Breast epithelium (tissue), 4 donors: Measurements from ENCODE around the gene TRIM47. TPM values are rescaled to one million over a fixed set of nuclear protein-coding genes. Genes with fewer than 3 reads are reported as not detected.

Source experiments
- DNase-seq, 2 donors: peaks; one replicate each; pipeline ENCODE4 v3.0.0-alpha.2; 2019; ENCODE audit warnings: low spot score in 2 of 2
- H3K27ac ChIP-seq, 2 donors: fragments of 200-600 bp; sonication (generic) in 1 of 2; one replicate each; pipeline ENCODE4 v1.5.1; 2016 to 2019; ENCODE audit warnings: mild to moderate bottlenecking in 1 of 2
- H3K27me3 ChIP-seq, 2 donors: fragments of 200-600 bp; sonication (generic) in 1 of 2; one replicate each; pipeline versions ENCODE4 v1.5.1 to v1.6.0; 2017 to 2019; ENCODE audit warnings: control low read depth in 1 of 2, mild to moderate bottlenecking in 1 of 2
- H3K36me3 ChIP-seq: fragments of 200-600 bp; one replicate; pipeline ENCODE4 v1.5.1; 2019
- H3K4me1 ChIP-seq, 2 donors: fragments of 200-600 bp; sonication (generic); one replicate each; pipeline ENCODE4 v1.5.1; 2016 to 2019; ENCODE audit warnings: control low read depth in 1 of 2
- H3K4me3 ChIP-seq, 3 donors: fragments of 200-600 bp; sonication (generic); 1 replicate in 2 of 3; 2 replicates in 1 of 3; pipeline ENCODE4 v1.5.1; 2016 to 2019; ENCODE audit warnings: mild to moderate bottlenecking in 3 of 3, moderate library complexity in 2 of 3
- H3K9me3 ChIP-seq, 2 donors: fragments of 200-600 bp; sonication (generic) in 1 of 2; one replicate each; pipeline ENCODE4 v1.5.1; 2016 to 2019; ENCODE audit warnings: control low read depth in 1 of 2
- POLR2A ChIP-seq: fragments of 450-650 bp; IDR thresholded peaks from one replicate; pipeline ENCODE4 v1.6.1; 2016; ENCODE audit warnings: antibody characterized with exemption, mild to moderate bottlenecking, moderate library complexity
- POLR2AphosphoS5 ChIP-seq, 3 donors: sonication (generic); formaldehyde crosslinking; IDR thresholded peaks; one replicate each; pipeline ENCODE4 v1.6.1; 2017; ENCODE audit warnings: antibody characterized with exemption in 3 of 3
- intact Hi-C: fragments of 100-400 bp; cut with DNase I; formaldehyde crosslinking; loops from one replicate; pipeline ENCODE4 v1.15.1; 2023; ENCODE audit warnings: low total_unique reads
- total RNA-seq, 3 donors: library from RNA; depleted of rRNA; stranded (reverse); fragments of >200 nt; gene quantifications; one replicate each; pipeline ENCODE4 v1.1.0, GENCODE V29; 2016
- TF ChIP-seq, protein P1 (sequence below), 3 donors: fragments of 450-650 bp; IDR thresholded peaks; one replicate each; pipeline ENCODE4 v1.5.1; 2016 to 2017; ENCODE audit warnings: antibody characterized with exemption in 3 of 3, mild to moderate bottlenecking in 3 of 3, moderate library complexity in 3 of 3

TRIM47 gene, protein sequence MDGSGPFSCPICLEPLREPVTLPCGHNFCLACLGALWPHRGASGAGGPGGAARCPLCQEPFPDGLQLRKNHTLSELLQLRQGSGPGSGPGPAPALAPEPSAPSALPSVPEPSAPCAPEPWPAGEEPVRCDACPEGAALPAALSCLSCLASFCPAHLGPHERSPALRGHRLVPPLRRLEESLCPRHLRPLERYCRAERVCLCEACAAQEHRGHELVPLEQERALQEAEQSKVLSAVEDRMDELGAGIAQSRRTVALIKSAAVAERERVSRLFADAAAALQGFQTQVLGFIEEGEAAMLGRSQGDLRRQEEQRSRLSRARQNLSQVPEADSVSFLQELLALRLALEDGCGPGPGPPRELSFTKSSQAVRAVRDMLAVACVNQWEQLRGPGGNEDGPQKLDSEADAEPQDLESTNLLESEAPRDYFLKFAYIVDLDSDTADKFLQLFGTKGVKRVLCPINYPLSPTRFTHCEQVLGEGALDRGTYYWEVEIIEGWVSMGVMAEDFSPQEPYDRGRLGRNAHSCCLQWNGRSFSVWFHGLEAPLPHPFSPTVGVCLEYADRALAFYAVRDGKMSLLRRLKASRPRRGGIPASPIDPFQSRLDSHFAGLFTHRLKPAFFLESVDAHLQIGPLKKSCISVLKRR
- 10 to 100 TPM; 15.4 to 26.1 (median 23.3) TPM for total RNA-seq

DNA sequence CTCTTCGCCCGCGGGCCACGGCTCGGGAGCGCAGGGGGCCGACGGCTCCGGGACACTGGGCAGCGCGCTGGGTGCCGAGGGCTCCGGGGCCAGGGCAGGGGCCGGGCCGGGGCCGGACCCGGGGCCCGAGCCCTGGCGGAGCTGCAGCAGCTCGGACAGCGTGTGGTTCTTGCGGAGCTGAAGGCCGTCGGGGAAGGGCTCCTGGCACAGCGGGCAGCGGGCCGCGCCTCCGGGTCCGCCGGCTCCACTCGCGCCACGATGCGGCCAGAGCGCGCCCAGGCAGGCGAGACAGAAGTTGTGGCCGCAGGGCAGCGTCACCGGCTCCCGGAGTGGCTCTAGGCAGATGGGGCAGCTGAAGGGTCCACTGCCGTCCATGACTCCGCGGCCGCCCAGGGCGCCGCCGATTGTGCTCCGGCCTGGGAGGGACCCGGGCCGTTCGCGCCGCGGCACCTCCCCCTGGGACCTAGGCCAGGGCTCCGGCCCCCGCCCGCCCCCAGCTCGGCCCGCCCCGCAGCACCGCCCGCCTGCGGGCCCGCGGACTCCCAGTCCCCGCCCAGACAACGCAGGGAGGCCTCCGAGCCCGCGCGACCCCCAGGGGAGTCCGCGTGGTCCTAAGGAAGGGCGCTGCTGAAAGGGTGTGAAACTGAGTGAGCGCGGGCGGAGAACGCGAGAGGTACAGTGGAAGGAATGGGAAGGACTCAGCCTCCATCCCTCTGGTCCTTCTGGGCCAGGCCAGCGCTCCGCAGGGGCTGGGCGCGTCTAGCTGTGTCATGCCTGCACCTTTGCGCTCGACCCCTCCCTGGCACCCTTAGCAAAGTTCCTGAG lies at the start of gene TRIM47:
TRIM47 (minus strand) TSS at position 408 of the 825 bp plus-strand sequence; CDS start at position 375, 33 bp downstream.
- Histone ChIP-seq H3K4me3 (peak within 1 kb of the TSS; percentile 58 to 94 (median 63)), H3K27me3 (no peaks in the 10 kb centered on the region), H3K27ac (peak within 1 kb of the TSS; percentile 95 to 97), H3K9me3 (no peaks in the 10 kb centered on the region), H3K36me3 (no peaks in the 10 kb centered on the region), H3K4me1 (peaks cover 10 to 31% of the 10 kb centered on the region in 2 donors)
- peak in 2 of 3 donors; percentile 12 to 30 for TF ChIP-seq POLR2AphosphoS5 (IDR thresholded peaks at IDR 0.05)
- no peak for TF ChIP-seq POLR2A
- TF ChIP-seq, protein P1, sequence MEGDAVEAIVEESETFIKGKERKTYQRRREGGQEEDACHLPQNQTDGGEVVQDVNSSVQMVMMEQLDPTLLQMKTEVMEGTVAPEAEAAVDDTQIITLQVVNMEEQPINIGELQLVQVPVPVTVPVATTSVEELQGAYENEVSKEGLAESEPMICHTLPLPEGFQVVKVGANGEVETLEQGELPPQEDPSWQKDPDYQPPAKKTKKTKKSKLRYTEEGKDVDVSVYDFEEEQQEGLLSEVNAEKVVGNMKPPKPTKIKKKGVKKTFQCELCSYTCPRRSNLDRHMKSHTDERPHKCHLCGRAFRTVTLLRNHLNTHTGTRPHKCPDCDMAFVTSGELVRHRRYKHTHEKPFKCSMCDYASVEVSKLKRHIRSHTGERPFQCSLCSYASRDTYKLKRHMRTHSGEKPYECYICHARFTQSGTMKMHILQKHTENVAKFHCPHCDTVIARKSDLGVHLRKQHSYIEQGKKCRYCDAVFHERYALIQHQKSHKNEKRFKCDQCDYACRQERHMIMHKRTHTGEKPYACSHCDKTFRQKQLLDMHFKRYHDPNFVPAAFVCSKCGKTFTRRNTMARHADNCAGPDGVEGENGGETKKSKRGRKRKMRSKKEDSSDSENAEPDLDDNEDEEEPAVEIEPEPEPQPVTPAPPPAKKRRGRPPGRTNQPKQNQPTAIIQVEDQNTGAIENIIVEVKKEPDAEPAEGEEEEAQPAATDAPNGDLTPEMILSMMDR (IDR thresholded peaks at IDR 0.05) = peak in 1 of 3 donors; percentile 20
- intact Hi-C loops = no loop called here
- peak in 1 of 2 donors; percentile 59 for DNase-seq

DNA sequence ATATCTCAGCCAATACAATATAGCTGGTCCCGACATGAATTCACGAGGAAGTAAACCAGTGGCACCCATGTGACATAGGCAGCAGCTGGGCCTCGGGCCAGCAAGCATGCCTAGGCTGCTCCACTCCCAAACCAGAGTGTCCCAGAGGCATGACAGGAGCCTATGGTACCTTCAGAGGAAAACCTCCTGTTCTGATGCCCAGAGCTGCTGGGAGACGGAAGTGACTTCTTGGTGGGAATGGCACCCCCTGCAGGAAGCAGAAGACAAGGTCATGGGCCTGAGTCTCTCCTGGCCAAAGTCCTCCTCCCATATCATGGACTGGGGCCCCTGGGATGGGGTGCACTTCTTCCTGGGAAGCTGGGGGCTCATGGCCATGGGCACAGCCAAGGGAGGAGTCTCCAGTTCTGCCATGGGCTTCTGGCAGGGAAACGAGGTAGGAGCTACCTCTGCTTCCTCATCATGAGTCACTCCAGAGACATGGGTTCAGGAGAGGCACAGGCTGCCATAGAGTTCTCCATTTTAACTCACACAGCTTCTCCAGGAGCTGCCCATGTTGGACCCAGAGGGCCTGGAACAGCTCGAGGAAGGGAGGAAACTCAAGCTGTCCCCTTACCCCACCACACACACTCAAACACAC lies 49.0 kb upstream of the TRIM47 start:
- intact Hi-C loops = loop anchor here (2.0 kb wide), 1 partner anchor 19 kb away; no protein-coding TSS in a partner anchor
- Histone ChIP-seq H3K4me1 (no peaks in the 10 kb centered on the region), H3K4me3 (no peak overlapping the region), H3K27me3 (no peaks in the 10 kb centered on the region), H3K36me3 (no peaks in the 10 kb centered on the region), H3K27ac (no peak overlapping the region), H3K9me3 (no peaks in the 10 kb centered on the region)
- DNase-seq = peak in 1 of 2 donors; percentile 35
- TF ChIP-seq, protein P1 (IDR thresholded peaks at IDR 0.05) = no peak
- TF ChIP-seq POLR2A = no peak
- TF ChIP-seq POLR2AphosphoS5 (IDR thresholded peaks at IDR 0.05) = no peak

DNA sequence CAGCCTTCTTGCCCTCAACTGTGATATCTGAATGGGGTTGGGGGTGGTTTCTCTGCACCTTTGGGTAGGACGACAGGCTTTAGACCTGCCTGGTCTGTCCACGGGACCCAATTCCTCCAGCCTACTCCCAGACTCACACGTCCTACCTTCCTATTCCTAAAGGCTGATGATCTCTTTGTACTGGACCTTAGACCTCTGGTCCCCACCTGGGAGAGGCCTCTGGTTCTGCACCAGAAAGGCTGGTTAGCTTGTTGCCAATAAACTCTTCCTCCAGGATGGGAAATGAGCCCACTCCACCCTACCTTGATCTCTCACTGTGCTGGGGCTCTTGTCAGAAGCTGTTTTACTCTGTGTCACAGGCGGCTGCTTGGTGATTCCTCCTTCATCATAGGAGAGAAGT lies 48.1 kb upstream of the TRIM47 start:
- DNase-seq = no peak
- Histone ChIP-seq H3K27me3 (no peaks in the 10 kb centered on the region), H3K4me1 (no peaks in the 10 kb centered on the region), H3K9me3 (no peaks in the 10 kb centered on the region), H3K36me3 (no peaks in the 10 kb centered on the region), H3K27ac (no peak overlapping the region), H3K4me3 (no peak overlapping the region)
- intact Hi-C loops = loop anchor here (2.0 kb wide), 1 partner anchor 20 kb away; no protein-coding TSS in a partner anchor
- TF ChIP-seq, protein P1 (IDR thresholded peaks at IDR 0.05) = no peak
- TF ChIP-seq POLR2A (no peak), POLR2AphosphoS5 (IDR thresholded peaks at IDR 0.05) (no peak)

DNA sequence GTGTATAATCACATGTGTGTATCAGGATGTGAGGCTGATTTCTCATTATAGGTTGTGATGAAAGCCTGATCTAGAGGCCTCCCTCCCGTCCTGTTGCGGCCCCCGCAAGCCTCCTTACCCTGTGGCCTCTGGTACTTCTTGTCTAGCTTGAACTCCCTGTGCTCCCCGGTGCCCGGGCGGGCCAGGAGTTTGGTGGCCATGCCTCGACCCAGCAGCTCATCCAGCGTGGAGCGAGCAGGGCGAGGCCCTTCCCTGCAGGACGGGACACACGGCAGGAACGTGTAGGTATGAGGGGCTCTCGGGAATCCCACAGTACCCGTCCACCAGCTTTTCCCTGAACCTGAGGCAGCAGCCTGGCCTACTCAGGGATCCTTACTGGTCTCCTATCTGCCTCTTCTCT lies 47.5 kb upstream of the TRIM47 start:
- Histone ChIP-seq H3K4me3 (no peak overlapping the region), H3K36me3 (no peaks in the 10 kb centered on the region), H3K27ac (no peak overlapping the region), H3K9me3 (no peaks in the 10 kb centered on the region), H3K4me1 (no peaks in the 10 kb centered on the region), H3K27me3 (no peaks in the 10 kb centered on the region)
- DNase-seq = no peak
- intact Hi-C loops = loop anchor here (2.0 kb wide), 1 partner anchor 21 kb away; no protein-coding TSS in a partner anchor
- TF ChIP-seq, protein P1 (IDR thresholded peaks at IDR 0.05) = no peak
- TF ChIP-seq POLR2A (no peak), POLR2AphosphoS5 (IDR thresholded peaks at IDR 0.05) (no peak)
